K562 (cell line): ENCODE data around the gene PRRX1. TPM values are rescaled to one million over a fixed set of nuclear protein-coding genes. Genes with fewer than 3 reads are reported as not detected.

Source experiments
- BDP1 ChIP-seq: IDR thresholded peaks from 3 replicates; pipeline ENCODE4 v1.6.1; 2011; ENCODE audit not compliant: insufficient read length, insufficient read depth
- CBX1 ChIP-seq: sonication (generic); IDR thresholded peaks from 2 replicates; pipeline ENCODE4 v1.6.1; 2016; ENCODE audit warnings: antibody characterized with exemption, low read depth, mild to moderate bottlenecking
- FOSL1 ChIP-seq: fragments of 200-800 bp; sonication (Bioruptor generic); conservative IDR thresholded peaks from 2 replicates; pipeline ENCODE4 v1.6.1; 2016; ENCODE audit warnings: missing genetic modification characterization, missing compliant biosample characterization
- GABPB2 ChIP-seq: fragments of 250-450 bp; sonication (Bioruptor Pico); conservative IDR thresholded peaks from 2 replicates; pipeline ENCODE4 v1.5.1; 2021; ENCODE audit warnings: mild to moderate bottlenecking
- SMARCB1 ChIP-seq: IDR thresholded peaks from 2 replicates; pipeline ENCODE4 v1.6.1; 2011; ENCODE audit warnings: improper control_type of control experiment, low read depth; ENCODE audit not compliant: insufficient read length
- TSHZ1 ChIP-seq: fragments of 250-450 bp; sonication (Bioruptor Pico); IDR thresholded peaks from 2 replicates; pipeline ENCODE4 v1.4.0; 2020; ENCODE audit warnings: mild to moderate bottlenecking, moderate library complexity
- U2AF1 ChIP-seq: fragments of 200-400 bp; formaldehyde crosslinking; optimal IDR thresholded peaks from 2 replicates; pipeline ENCODE3; 2017; ENCODE audit warnings: mild to moderate bottlenecking, low read depth, low read length, moderate library complexity
- ZBTB40 ChIP-seq, 2 experiments: fragments of 450-650 bp in 1 of 2; sonication (generic) in 1 of 2; formaldehyde crosslinking in 1 of 2; IDR thresholded peaks; 2 replicates each; pipeline versions ENCODE4 v1.7.1 to v1.9.0; 2016 to 2022; ENCODE audit warnings: inconsistent platforms in 1 of 2, mild to moderate bottlenecking in 1 of 2, missing genetic modification reagents in 1 of 2
- ZNF282 ChIP-seq: sonication (generic); formaldehyde crosslinking; IDR thresholded peaks from 2 replicates; pipeline ENCODE4 v1.8.1; 2023; ENCODE audit warnings: missing genetic modification reagents
- polyA plus RNA-seq, 8 experiments: library from polyadenylated mRNA; depleted of rRNA in 4 of 8; stranded (reverse) in 5 of 8; unstranded in 3 of 8; fragments of >200 nt; fragmentation: Nextera tagmentation in 2 of 8; fragmentation: Illumina TruSeq in 1 of 8; extraction: Ambion mirVana in 2 of 8; extraction: Trizol in 1 of 8; gene quantifications; 2 replicates each; pipeline versions ENCODE4 v1.2.1 to v1.2.3, GENCODE V29; 2011 to 2014; ENCODE audit warnings: inconsistent platforms in 1 of 8, missing spikeins in 1 of 8
- total RNA-seq, 7 experiments: library from RNA; depleted of rRNA in 6 of 7; stranded (reverse); fragments of >200 nt in 6 of 7; fragmentation: Illumina TruSeq in 2 of 7; extraction: Trizol in 2 of 7; gene quantifications; 2 replicates each; pipeline versions ENCODE4 v1.2.1 to v1.2.3, GENCODE V29; 2011 to 2021; ENCODE audit warnings: low replicate concordance in 1 of 7
- TF ChIP-seq, protein P1 (sequence below): IDR thresholded peaks from 2 replicates; pipeline ENCODE4 v1.6.1; 2011; ENCODE audit warnings: borderline replicate concordance, low read depth, mild to moderate bottlenecking, moderate library complexity, low read length; ENCODE audit not compliant: insufficient read depth, poor library complexity, severe bottlenecking
- TF ChIP-seq, protein P2 (sequence below): fragments of 250-450 bp; sonication (Bioruptor Pico); IDR thresholded peaks from 2 replicates; pipeline ENCODE4 v1.8.0; 2022; ENCODE audit warnings: inconsistent platforms

Gene PRRX1
- total and polyA plus RNA-seq, 9 of the 15 experiments (the other 6 are each of a cell fraction or from before 2014, with no cell fraction given) = not detected

DNA sequence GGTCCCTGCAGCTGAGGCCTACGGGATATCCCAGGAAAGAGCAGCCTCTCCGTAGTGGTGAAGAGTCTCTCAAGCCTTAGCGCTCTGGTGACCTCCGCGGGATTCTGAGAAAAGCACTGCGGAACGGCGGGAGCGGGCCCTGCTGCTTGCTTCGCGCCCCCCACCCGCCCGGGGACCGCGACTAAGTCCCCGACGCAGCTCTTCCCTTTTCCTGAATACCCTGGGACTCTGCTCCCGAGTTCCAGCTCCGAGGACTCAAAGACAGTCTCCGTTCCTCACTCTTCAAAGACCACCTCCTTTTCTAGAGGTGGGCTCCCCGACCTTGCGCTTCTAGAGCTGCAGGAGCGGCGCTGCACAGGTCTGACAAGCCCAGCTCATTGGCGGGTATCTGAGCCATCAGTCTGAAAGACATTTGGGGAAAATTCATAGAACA is 3.6 kb upstream of the PRRX1 start (continued):
- TF ChIP-seq ZBTB40 (IDR thresholded peaks at IDR 0.05) = no peak
- no peak for TF ChIP-seq ZBTB40 (CRISPR knock-in tag; IDR thresholded peaks at IDR 0.05)
- TF ChIP-seq BDP1 = no peak
- no peak for TF ChIP-seq TSHZ1 (CRISPR knock-in tag)
- TF ChIP-seq ZNF282 (CRISPR knock-in tag) = no peak
- TF ChIP-seq, protein P1, sequence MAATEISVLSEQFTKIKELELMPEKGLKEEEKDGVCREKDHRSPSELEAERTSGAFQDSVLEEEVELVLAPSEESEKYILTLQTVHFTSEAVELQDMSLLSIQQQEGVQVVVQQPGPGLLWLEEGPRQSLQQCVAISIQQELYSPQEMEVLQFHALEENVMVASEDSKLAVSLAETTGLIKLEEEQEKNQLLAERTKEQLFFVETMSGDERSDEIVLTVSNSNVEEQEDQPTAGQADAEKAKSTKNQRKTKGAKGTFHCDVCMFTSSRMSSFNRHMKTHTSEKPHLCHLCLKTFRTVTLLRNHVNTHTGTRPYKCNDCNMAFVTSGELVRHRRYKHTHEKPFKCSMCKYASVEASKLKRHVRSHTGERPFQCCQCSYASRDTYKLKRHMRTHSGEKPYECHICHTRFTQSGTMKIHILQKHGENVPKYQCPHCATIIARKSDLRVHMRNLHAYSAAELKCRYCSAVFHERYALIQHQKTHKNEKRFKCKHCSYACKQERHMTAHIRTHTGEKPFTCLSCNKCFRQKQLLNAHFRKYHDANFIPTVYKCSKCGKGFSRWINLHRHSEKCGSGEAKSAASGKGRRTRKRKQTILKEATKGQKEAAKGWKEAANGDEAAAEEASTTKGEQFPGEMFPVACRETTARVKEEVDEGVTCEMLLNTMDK = no peak
- TF ChIP-seq GABPB2 (CRISPR knock-in tag) = no peak
- TF ChIP-seq CBX1 = no peak
- no peak for TF ChIP-seq U2AF1
- no peak for TF ChIP-seq FOSL1 (tag)
- TF ChIP-seq SMARCB1 = no peak
- TF ChIP-seq, protein P2, sequence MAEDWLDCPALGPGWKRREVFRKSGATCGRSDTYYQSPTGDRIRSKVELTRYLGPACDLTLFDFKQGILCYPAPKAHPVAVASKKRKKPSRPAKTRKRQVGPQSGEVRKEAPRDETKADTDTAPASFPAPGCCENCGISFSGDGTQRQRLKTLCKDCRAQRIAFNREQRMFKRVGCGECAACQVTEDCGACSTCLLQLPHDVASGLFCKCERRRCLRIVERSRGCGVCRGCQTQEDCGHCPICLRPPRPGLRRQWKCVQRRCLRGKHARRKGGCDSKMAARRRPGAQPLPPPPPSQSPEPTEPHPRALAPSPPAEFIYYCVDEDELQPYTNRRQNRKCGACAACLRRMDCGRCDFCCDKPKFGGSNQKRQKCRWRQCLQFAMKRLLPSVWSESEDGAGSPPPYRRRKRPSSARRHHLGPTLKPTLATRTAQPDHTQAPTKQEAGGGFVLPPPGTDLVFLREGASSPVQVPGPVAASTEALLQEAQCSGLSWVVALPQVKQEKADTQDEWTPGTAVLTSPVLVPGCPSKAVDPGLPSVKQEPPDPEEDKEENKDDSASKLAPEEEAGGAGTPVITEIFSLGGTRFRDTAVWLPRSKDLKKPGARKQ (CRISPR knock-in tag) = no peak
